B cell (primary cell): Measurements from ENCODE around the gene SLC7A5. TPM values are rescaled to one million over a fixed set of nuclear protein-coding genes. Genes with fewer than 3 reads are reported as not detected.

ENCODE experiments used
- ATAC-seq: fragments of 200-7000 bp; cut with Tn5 transposase; one replicate; pipeline ENCODE4 v1.10.0; 2021; ENCODE audit warnings: low read depth, mild to moderate bottlenecking, moderate number of reproducible peaks, moderate library complexity
- CTCF ChIA-PET: fragments of 350-600 bp; sonication (Branson Sonifier 250); formaldehyde crosslinking; loops from one replicate; lab custom pipeline; 2021; ENCODE audit warnings: antibody characterized with exemption, inconsistent platforms; lab: Charles Lee
- POLR2A ChIA-PET: fragments of 350-600 bp; sonication (Branson Sonifier 250); formaldehyde crosslinking; loops from one replicate; lab custom pipeline; 2021; ENCODE audit warnings: antibody characterized with exemption; lab: Charles Lee
- DNase-seq: peaks from one replicate; pipeline ENCODE4 v3.0.0; 2013
- H2AFZ ChIP-seq: 2 replicates; pipeline ENCODE4 v1.6.1; 2012; ENCODE audit warnings: mild to moderate bottlenecking, low read depth, low read length; ENCODE audit not compliant: insufficient read depth, poor library complexity, severe bottlenecking
- H3K27ac ChIP-seq, 2 donors: 1 replicate in 1 of 2; 2 replicates in 1 of 2; pipeline ENCODE4 v1.5.1; 2012 to 2013; ENCODE audit warnings: low read length in 2 of 2, mild to moderate bottlenecking in 2 of 2, moderate library complexity in 1 of 2
- H3K27me3 ChIP-seq, 4 experiments: fragments of 200-600 bp in 1 of 4; sonication (generic) in 1 of 4; replicated peaks in 1 of 4; 1 replicate in 2 of 4; 2 replicates in 2 of 4; pipeline versions ENCODE4 v1.6.1 to v1.7.0; 2013 to 2016; ENCODE audit warnings: low read length in 3 of 4, mild to moderate bottlenecking in 2 of 4, mixed read lengths in 1 of 4, moderate library complexity in 1 of 4; ENCODE audit not compliant: insufficient read depth in 4 of 4, control insufficient read depth in 3 of 4; ENCODE audit errors: control extremely low read depth in 1 of 4
- H3K36me3 ChIP-seq, 2 experiments: replicated peaks in 1 of 2; 1 replicate in 1 of 2; 2 replicates in 1 of 2; pipeline versions ENCODE4 v1.6.1 to v1.7.1; 2013; ENCODE audit warnings: low read length in 1 of 2; ENCODE audit not compliant: insufficient read depth in 2 of 2, control insufficient read depth in 1 of 2; ENCODE audit errors: control extremely low read depth in 1 of 2, extremely low read depth in 1 of 2
- H3K4me1 ChIP-seq, 2 donors: fragments of 200-600 bp in 1 of 2; sonication (generic) in 1 of 2; 1 replicate in 1 of 2; 2 replicates in 1 of 2; pipeline versions ENCODE4 v1.5.1 to v1.6.1; 2013 to 2017; ENCODE audit warnings: low read length in 2 of 2; ENCODE audit not compliant: control insufficient read depth in 2 of 2, insufficient read depth in 2 of 2
- H3K4me2 ChIP-seq: replicated peaks from 2 replicates; pipeline ENCODE3; 2012; ENCODE audit warnings: mild to moderate bottlenecking, low read depth, low read length; ENCODE audit not compliant: poor library complexity, severe bottlenecking
- H3K4me3 ChIP-seq, 5 experiments: fragments of 200-600 bp in 1 of 5; sonication (generic) in 1 of 5; 1 replicate in 3 of 5; 2 replicates in 2 of 5; pipeline versions ENCODE4 v1.5.1 to v1.7.0; 2011 to 2016; ENCODE audit warnings: low read length in 4 of 5, mild to moderate bottlenecking in 4 of 5, low read depth in 2 of 5, control low read depth in 1 of 5, moderate library complexity in 1 of 5; ENCODE audit not compliant: insufficient read depth in 1 of 5; ENCODE audit errors: control extremely low read depth in 1 of 5, extremely low read depth in 1 of 5
- H3K79me2 ChIP-seq: fragments of 200-600 bp; sonication (generic); one replicate; pipeline ENCODE4 v1.6.0; 2016; ENCODE audit warnings: low read length; ENCODE audit not compliant: control insufficient read depth, insufficient read depth
- H3K9ac ChIP-seq: fragments of 200-600 bp; sonication (generic); 2 replicates; pipeline ENCODE4 v1.6.1; 2017; ENCODE audit warnings: mild to moderate bottlenecking, low read length, moderate library complexity
- H3K9me3 ChIP-seq, 3 donors: one replicate each; pipeline versions ENCODE4 v1.6.1 to v1.7.1; 2013; ENCODE audit warnings: low read length in 2 of 3; ENCODE audit not compliant: control insufficient read depth in 2 of 3, insufficient read depth in 1 of 3; ENCODE audit errors: control extremely low read depth in 1 of 3
- H4K20me1 ChIP-seq: 2 replicates; pipeline ENCODE4 v1.6.0; 2012; ENCODE audit warnings: mild to moderate bottlenecking, low read length; ENCODE audit not compliant: insufficient read depth, control insufficient read depth, poor library complexity, severe bottlenecking
- H3K27ac Mint-ChIP-seq: one replicate; pipeline ENCODE4 v1.8.0; 2021; ENCODE audit warnings: mixed read lengths
- H3K27me3 Mint-ChIP-seq: one replicate; pipeline ENCODE4 v1.8.0; 2021; ENCODE audit warnings: mixed read lengths
- H3K4me1 Mint-ChIP-seq: one replicate; pipeline ENCODE4 v1.8.0; 2021; ENCODE audit warnings: mixed read lengths
- H3K4me3 Mint-ChIP-seq: one replicate; pipeline ENCODE4 v1.8.0; 2021; ENCODE audit warnings: mixed read lengths
- H3K9me3 Mint-ChIP-seq: one replicate; pipeline ENCODE4 v1.8.0; 2022; ENCODE audit warnings: mixed read lengths; ENCODE audit not compliant: insufficient read depth
- EZH2 ChIP-seq: IDR thresholded peaks from 2 replicates; pipeline ENCODE4 v1.6.1; 2012; ENCODE audit warnings: borderline replicate concordance, low read depth, mild to moderate bottlenecking, moderate library complexity, low read length; ENCODE audit not compliant: insufficient read depth, poor library complexity, severe bottlenecking
- WGBS: methylation state at CpG from one replicate; pipeline ENCODE4 v1.1.5; 2013; ENCODE audit warnings: missing lambda C conversion rate; ENCODE audit not compliant: insufficient coverage; 5-methylcytosine and 5-hydroxymethylcytosine counted together
- intact Hi-C: fragments of 100-400 bp; cut with micrococcal nuclease; formaldehyde crosslinking; loops from one replicate; pipeline ENCODE4 v1.10.0; 2022
- polyA plus RNA-seq: library from polyadenylated mRNA; depleted of rRNA; stranded (reverse); fragments of >200 nt; gene quantifications from 2 replicates; pipeline ENCODE4 v1.2.3, GENCODE V29; 2012
- total RNA-seq, 2 donors: library from RNA; stranded (reverse); fragments of 120-200 nt in 1 of 2; gene quantifications; 1 replicate in 1 of 2; 2 replicates in 1 of 2; pipeline versions ENCODE4 v1.2.3 to v1.2.4, GENCODE V29; 2013 to 2022
- TF ChIP-seq, protein P1 (sequence below): fragments of 200-600 bp; IDR thresholded peaks from one replicate; pipeline ENCODE4 v1.8.0; 2022; ENCODE audit warnings: antibody characterized with exemption, mild to moderate bottlenecking

SLC7A5 gene
- total and polyA plus RNA-seq, 2 donors (not counting 1 experiment from before 2014, with no cell fraction given): 2.5 to 20.9 TPM

GRCh38 chr16:87830673-87831420, 38.5 kb downstream of the SLC7A5 start:
- Histone ChIP-seq H3K36me3 (peaks cover 0 to 2% of the 10 kb centered on the region in 2 experiments), H4K20me1 (no peaks in the 10 kb centered on the region), H3K4me3 (no peak overlapping the region), H3K9me3 (no peaks in the 10 kb centered on the region), H3K27me3 (no peaks in the 10 kb centered on the region), H3K4me1 (peaks cover 3 to 27% of the 10 kb centered on the region in 2 donors), H3K4me2 (no peak overlapping the region), H3K79me2 (no peaks in the 10 kb centered on the region), H3K9ac (no peak overlapping the region), H2AFZ (no peak overlapping the region), H3K27ac (no peak overlapping the region)
- intact Hi-C loops: no loop called here
- ChIA-PET CTCF (interaction anchor here (3.6 kb wide), 1 partner anchor 19 kb away, joined by 16 read pairs; no protein-coding TSS in a partner anchor), POLR2A (interaction anchor here (0.6 kb wide), 1 partner anchor 17 kb away, joined by 4 read pairs; no protein-coding TSS in a partner anchor)
- no peak for TF ChIP-seq EZH2
- TF ChIP-seq, protein P1, sequence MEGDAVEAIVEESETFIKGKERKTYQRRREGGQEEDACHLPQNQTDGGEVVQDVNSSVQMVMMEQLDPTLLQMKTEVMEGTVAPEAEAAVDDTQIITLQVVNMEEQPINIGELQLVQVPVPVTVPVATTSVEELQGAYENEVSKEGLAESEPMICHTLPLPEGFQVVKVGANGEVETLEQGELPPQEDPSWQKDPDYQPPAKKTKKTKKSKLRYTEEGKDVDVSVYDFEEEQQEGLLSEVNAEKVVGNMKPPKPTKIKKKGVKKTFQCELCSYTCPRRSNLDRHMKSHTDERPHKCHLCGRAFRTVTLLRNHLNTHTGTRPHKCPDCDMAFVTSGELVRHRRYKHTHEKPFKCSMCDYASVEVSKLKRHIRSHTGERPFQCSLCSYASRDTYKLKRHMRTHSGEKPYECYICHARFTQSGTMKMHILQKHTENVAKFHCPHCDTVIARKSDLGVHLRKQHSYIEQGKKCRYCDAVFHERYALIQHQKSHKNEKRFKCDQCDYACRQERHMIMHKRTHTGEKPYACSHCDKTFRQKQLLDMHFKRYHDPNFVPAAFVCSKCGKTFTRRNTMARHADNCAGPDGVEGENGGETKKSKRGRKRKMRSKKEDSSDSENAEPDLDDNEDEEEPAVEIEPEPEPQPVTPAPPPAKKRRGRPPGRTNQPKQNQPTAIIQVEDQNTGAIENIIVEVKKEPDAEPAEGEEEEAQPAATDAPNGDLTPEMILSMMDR: no peak
- WGBS: 94% methylated on average over 37 of the region's 37 CpGs
- Mint-ChIP-seq H3K9me3 (no peaks in the 10 kb centered on the region), H3K27ac (no peak overlapping the region), H3K4me1 (peaks cover 16% of the 10 kb centered on the region), H3K27me3 (no peaks in the 10 kb centered on the region), H3K4me3 (no peak overlapping the region)
- DNase-seq: no peak
- ATAC-seq: no peak

GRCh38 chr16:87829988-87830672, 39.2 kb downstream of the SLC7A5 start:
- POLR2A ChIA-PET: interaction anchor here (0.6 to 1.7 kb wide), 2 partner anchors 16 to 23 kb away, joined by 4 to 6 read pairs; no protein-coding TSS in a partner anchor
- no peak overlapping the region for H3K4me3 ChIP-seq
- no peak overlapping the region for H3K4me2 ChIP-seq
- Mint-ChIP-seq H3K4me1 (peaks cover 16% of the 10 kb centered on the region), H3K27me3 (no peaks in the 10 kb centered on the region), H3K27ac (peak overlapping the region; percentile 53), H3K4me3 (no peak overlapping the region), H3K9me3 (no peaks in the 10 kb centered on the region)
- no peaks in the 10 kb centered on the region for H3K9me3 ChIP-seq
- intact Hi-C loops: no loop called here
- no peaks in the 10 kb centered on the region for H4K20me1 ChIP-seq
- 41% methylated on average over 16 of the region's 21 CpGs for WGBS
- CTCF ChIA-PET: interaction anchor here (1.8 kb wide), 1 partner anchor 20 kb away, joined by 4 read pairs; no protein-coding TSS in a partner anchor
- no peaks in the 10 kb centered on the region for H3K27me3 ChIP-seq
- H3K79me2 ChIP-seq: no peaks in the 10 kb centered on the region
- H3K36me3 ChIP-seq: no peaks in the 10 kb centered on the region
- H3K9ac ChIP-seq: no peak overlapping the region
- TF ChIP-seq EZH2: no peak
- TF ChIP-seq, protein P1: no peak
- DNase-seq (no peak), ATAC-seq (no peak)
- H3K4me1 ChIP-seq: peaks cover 3 to 27% of the 10 kb centered on the region in 2 donors
- no peak overlapping the region for H3K27ac ChIP-seq
- no peak overlapping the region for H2AFZ ChIP-seq
